OCI-LY3 (cell line): ENCODE measurements around the gene SORBS1.

Experiments used
- H2AFZ ChIP-seq: fragments of 200-600, 300-600 bp; shearing (Covaris generic); 2 replicates; pipeline ENCODE4 v1.6.0; 2014; ENCODE audit warnings: antibody characterized with exemption, low read depth, low read length
- H3K27ac ChIP-seq: fragments of 200-600, 300-600 bp; sonication (generic); 2 replicates; pipeline ENCODE4 v1.5.1; 2014; ENCODE audit warnings: mild to moderate bottlenecking, low read length, moderate library complexity, mixed read lengths
- H3K27me3 ChIP-seq: fragments of 200-600, 300-600 bp; sonication (generic); 2 replicates; pipeline ENCODE4 v1.6.1; 2014; ENCODE audit warnings: low read depth, low read length, mixed read lengths
- H3K36me3 ChIP-seq: fragments of 200-600, 300-600 bp; sonication (generic); replicated peaks from 2 replicates; pipeline ENCODE3; 2014; ENCODE audit warnings: low read depth, low read length, mixed read lengths
- H3K4me1 ChIP-seq: fragments of 300-600, 200-600 bp; sonication (generic); 2 replicates; pipeline ENCODE4 v1.6.1; 2014; ENCODE audit warnings: low read length, mixed read lengths
- H3K4me2 ChIP-seq: fragments of 200-600, 300-600 bp; sonication (generic); 2 replicates; pipeline ENCODE4 v1.6.1; 2014; ENCODE audit warnings: low read length, mixed read lengths
- H3K4me3 ChIP-seq: fragments of 300-600, 200-600 bp; sonication (generic); 2 replicates; pipeline ENCODE4 v1.5.1; 2014; ENCODE audit warnings: antibody characterized with exemption, mild to moderate bottlenecking, low read length, moderate library complexity
- H3K79me2 ChIP-seq: fragments of 300-600, 200-600 bp; shearing (Covaris generic); 2 replicates; pipeline ENCODE4 v1.6.1; 2014; ENCODE audit warnings: mild to moderate bottlenecking, low read length, mixed read lengths
- H3K9ac ChIP-seq: fragments of 300-600, 200-600 bp; shearing (Covaris generic); 2 replicates; pipeline ENCODE4 v1.6.0; 2014; ENCODE audit warnings: mild to moderate bottlenecking, low read length, moderate library complexity
- H3K9me3 ChIP-seq: fragments of 200-600, 300-600 bp; shearing (Covaris generic); 2 replicates; pipeline ENCODE4 v1.6.1; 2014; ENCODE audit warnings: low read length, mixed read lengths; ENCODE audit not compliant: insufficient read depth
- H4K20me1 ChIP-seq: fragments of 200-600, 300-600 bp; sonication (generic); 2 replicates; pipeline ENCODE4 v1.6.1; 2016; ENCODE audit warnings: low read length, mixed read lengths; ENCODE audit not compliant: insufficient read depth
- CTCF ChIP-seq: fragments of 200-600, 300-600 bp; sonication (generic); IDR thresholded peaks from 2 replicates; pipeline ENCODE4 v1.5.1; 2014; ENCODE audit warnings: antibody characterized with exemption, low read length, low read depth
- EZH2phosphoT487 ChIP-seq: fragments of 200-600 bp; shearing (Covaris generic); IDR thresholded peaks from 2 replicates; pipeline ENCODE4 v1.6.1; 2018; ENCODE audit warnings: antibody characterized with exemption, mixed run types, low read depth

Gene SORBS1

DNA sequence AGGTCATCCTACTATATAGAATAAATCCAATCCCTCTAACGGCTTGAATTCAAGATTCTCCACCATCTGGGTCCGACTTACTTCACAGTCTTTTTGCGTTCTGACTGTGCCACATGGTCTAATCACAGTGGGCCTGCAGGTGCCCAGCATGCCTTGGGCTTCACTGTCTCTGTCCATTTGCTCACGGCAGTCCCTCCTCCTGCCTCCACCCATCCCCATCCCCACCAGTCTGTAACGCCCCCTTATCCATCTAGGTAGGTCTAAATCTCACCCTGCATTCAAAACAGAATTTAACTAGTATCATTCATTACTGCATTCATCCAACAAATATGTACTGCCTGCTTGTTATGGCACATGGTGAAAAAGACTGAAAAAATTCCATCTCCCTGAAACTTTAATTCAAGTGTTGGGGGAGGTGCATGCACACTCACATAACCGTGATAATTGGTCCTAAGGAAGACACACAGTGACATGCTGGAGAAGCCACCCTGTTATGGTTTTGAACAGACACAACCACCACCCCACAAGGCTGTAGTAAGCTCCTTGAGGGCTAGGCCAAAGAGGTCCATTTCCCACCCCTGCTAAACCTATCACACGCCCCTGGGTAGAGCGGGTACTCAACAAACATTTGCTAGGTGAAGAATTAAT lies 24.2 kb downstream of the SORBS1 start:
- Histone ChIP-seq H3K4me3 (no peak overlapping the region), H3K27ac (no peak overlapping the region), H3K4me2 (no peak overlapping the region), H3K79me2 (no peaks in the 10 kb centered on the region), H2AFZ (no peak overlapping the region), H3K36me3 (no peaks in the 10 kb centered on the region), H3K4me1 (peaks cover 4% of the 10 kb centered on the region), H3K27me3 (no peaks in the 10 kb centered on the region), H4K20me1 (no peaks in the 10 kb centered on the region), H3K9ac (no peak overlapping the region), H3K9me3 (no peaks in the 10 kb centered on the region)
- TF ChIP-seq CTCF (no peak), EZH2phosphoT487 (no peak)

DNA sequence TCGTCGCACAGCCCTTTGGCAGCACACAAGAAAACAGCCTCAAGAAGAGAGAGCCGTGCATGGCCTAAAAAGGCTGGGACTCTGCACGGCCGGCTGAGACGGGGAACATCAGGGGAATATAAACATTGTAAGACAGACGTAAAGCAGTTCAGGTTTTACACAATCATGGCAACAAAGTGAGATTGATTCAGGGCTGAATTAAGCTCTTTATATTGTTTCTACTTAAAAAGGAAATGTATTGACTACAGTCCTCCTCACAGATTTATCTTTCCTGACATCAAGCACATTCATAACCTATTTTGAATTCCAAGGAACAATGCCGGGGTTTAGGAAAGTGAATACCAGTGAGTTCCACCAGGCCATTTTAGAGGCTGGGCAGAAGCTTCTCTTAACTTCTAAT lies 25.2 kb downstream of the SORBS1 start:
- no peak overlapping the region for H3K27ac ChIP-seq
- H3K4me1 ChIP-seq, result peaks cover 8% of the 10 kb centered on the region
- H3K9me3 ChIP-seq, result no peaks in the 10 kb centered on the region
- no peak overlapping the region for H2AFZ ChIP-seq
- H3K9ac ChIP-seq, result no peak overlapping the region
- TF ChIP-seq CTCF, result no peak
- TF ChIP-seq EZH2phosphoT487, result no peak
- H4K20me1 ChIP-seq, result no peaks in the 10 kb centered on the region
- H3K4me2 ChIP-seq, result no peak overlapping the region
- H3K79me2 ChIP-seq, result no peaks in the 10 kb centered on the region
- H3K27me3 ChIP-seq, result no peaks in the 10 kb centered on the region
- no peaks in the 10 kb centered on the region for H3K36me3 ChIP-seq
- H3K4me3 ChIP-seq, result no peak overlapping the region

GRCh38 chr10:95535526-95535925 lies 25.6 kb downstream of the SORBS1 start:
- Histone ChIP-seq H3K4me1 (peaks cover 8% of the 10 kb centered on the region), H3K79me2 (no peaks in the 10 kb centered on the region), H3K27ac (no peak overlapping the region), H3K9me3 (no peaks in the 10 kb centered on the region), H2AFZ (no peak overlapping the region), H3K36me3 (no peaks in the 10 kb centered on the region), H4K20me1 (no peaks in the 10 kb centered on the region), H3K4me3 (no peak overlapping the region), H3K27me3 (no peaks in the 10 kb centered on the region), H3K9ac (no peak overlapping the region), H3K4me2 (no peak overlapping the region)
- TF ChIP-seq EZH2phosphoT487 (no peak), CTCF (no peak)

- Histone ChIP-seq H3K4me1 (peaks cover 15% of the 10 kb centered on the region), H2AFZ (no peak overlapping the region)
Observed at GRCh38 chr10:95533590-95533989, 27.6 kb downstream of the SORBS1 start.

More at GRCh38 chr10:95533590-95533989, 27.6 kb downstream of the SORBS1 start:
- Histone ChIP-seq H3K4me2 (no peak overlapping the region), H3K27me3 (no peaks in the 10 kb centered on the region), H3K36me3 (no peaks in the 10 kb centered on the region), H3K79me2 (no peaks in the 10 kb centered on the region), H3K9ac (no peak overlapping the region), H3K4me3 (no peak overlapping the region), H3K27ac (no peak overlapping the region), H3K9me3 (no peaks in the 10 kb centered on the region), H4K20me1 (no peaks in the 10 kb centered on the region)
- TF ChIP-seq CTCF (no peak), EZH2phosphoT487 (no peak)
